ENCODE data around the gene ERAP2.

Gene ERAP2

DNA sequence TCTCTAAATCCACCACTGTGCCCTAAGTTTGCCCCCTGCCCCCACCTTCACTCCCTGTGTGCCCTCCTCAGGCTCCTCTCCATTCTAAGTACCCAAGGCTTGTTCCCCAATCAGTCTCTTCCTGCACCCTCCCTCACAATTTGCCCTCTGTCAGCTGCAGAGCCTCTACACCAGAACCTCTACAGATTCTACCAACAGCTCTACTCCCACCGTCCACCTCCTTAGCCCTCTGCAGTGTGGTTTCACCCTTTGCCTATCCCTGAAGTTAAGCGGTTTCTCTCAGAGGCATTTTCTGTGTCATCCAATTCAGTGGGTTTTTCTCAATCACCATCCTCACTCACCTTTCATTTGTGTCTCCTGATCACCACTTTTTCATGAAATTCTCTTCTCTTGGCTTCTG, 13.2 kb upstream of the ERAP2 start:
- in situ Hi-C loops (cut with MboI; ENCODE audit: low sequenced_read_pairs), result no loop called here

DNA sequence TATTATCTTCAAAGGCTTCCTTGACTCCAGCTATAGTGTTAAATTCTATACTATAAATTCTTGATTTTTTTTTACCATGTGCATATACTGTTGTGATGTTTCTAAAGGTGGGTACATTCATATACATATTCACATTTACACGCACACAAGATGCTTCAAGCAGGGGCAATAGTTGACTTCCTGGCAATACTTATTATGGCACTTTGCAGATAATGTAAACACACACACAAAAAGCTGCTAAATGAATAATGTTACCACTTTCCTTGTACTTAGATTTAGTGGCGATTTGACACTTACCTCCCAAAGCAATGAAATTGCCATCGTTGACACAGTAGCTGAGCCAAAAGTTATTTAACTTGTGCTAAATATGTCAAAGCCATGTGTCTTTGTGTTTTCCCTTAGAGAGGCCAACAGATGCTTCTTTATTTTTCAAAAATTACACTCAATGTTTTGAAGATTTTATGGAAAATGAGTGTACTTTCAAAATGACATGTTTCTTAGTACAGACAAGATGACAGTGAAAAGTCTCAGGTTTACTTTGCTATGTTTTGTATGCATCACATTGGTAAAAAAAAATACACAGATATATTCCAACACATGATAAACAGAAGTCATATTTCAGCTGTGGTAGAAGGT, 12.2 kb upstream of the ERAP2 start:
- in situ Hi-C loops (cut with MboI; ENCODE audit: low sequenced_read_pairs), result no loop called here

DNA sequence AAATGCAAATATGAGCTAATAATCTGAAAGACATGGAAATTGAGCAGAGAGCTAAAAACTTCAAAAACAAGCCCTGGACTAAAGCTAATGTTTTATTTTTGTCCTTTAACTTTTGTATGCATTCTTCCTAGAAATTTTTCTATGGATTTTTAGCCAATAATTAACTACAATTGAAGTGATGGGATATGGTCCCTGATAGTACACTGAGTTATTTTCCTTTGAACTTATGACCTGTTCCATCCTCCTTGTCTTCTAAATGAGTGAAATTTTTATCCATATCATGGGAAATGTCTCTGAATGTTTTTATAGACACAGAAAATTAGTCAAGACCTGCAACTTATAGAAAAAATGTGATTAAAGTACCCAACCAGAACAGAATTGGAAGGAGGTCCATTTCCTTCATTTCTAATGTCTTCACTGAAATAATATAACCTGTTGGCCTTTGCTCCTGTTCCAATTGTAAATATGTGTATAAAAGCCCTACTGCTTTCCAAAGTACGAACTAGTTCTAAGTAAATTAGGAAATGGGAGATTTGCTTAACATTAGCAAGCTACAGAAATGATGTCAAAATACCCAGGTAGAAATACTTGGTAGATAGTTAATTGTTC, 11.3 kb upstream of the ERAP2 start:
- in situ Hi-C loops (cut with MboI; ENCODE audit: low sequenced_read_pairs), result no loop called here

DNA sequence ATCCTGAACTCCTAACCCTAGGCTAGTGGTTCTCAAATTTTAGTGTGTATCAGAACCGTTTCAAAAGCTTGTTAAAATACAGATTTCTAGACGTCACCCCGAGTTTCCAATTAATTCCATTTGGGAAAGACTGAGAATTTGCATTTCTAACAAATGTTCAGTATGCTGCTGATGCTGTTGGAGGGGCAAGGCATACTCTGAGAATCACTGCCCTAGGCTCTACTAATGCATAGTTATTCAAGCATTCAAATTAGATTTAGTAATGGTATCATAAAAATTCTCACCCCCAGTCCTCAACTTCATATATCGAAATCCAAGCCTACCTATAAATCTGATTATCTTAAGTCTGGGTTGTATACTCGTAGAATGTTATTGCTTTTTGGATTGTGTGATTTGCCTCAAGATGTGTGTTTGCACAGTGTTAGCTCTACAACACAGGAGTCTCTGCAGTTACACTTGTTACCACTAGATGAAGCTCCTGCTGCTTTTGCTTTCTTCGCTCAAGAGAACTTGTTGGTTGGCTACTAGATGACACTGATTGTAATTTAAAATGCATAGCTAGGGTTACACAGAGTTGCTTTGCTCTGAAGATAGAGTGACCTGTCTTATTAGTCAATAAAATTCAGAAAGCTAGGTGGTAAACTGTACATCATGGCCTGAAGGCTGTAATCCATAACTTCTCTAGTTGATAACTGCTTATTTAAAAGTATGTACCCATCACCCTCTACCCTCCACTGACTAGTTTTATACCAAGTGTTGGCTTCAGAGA, 7.5 kb upstream of the ERAP2 start:
- in situ Hi-C loops (cut with MboI; ENCODE audit: low sequenced_read_pairs), result no loop called here

DNA sequence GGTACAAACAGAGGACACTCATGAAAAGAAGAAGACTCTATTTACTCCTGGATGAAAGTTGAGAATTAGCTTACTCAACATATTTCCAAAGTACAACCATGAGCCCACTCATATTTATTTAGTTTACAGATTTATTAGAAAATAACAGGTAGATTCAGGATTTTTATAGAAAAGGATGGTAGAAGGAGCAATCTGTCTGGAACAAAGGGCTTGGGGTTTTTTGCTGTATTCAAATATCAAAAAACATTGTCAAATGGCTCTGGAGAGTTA, 7.0 kb upstream of the ERAP2 start:
- in situ Hi-C loops (cut with MboI; ENCODE audit: low sequenced_read_pairs), result no loop called here

DNA sequence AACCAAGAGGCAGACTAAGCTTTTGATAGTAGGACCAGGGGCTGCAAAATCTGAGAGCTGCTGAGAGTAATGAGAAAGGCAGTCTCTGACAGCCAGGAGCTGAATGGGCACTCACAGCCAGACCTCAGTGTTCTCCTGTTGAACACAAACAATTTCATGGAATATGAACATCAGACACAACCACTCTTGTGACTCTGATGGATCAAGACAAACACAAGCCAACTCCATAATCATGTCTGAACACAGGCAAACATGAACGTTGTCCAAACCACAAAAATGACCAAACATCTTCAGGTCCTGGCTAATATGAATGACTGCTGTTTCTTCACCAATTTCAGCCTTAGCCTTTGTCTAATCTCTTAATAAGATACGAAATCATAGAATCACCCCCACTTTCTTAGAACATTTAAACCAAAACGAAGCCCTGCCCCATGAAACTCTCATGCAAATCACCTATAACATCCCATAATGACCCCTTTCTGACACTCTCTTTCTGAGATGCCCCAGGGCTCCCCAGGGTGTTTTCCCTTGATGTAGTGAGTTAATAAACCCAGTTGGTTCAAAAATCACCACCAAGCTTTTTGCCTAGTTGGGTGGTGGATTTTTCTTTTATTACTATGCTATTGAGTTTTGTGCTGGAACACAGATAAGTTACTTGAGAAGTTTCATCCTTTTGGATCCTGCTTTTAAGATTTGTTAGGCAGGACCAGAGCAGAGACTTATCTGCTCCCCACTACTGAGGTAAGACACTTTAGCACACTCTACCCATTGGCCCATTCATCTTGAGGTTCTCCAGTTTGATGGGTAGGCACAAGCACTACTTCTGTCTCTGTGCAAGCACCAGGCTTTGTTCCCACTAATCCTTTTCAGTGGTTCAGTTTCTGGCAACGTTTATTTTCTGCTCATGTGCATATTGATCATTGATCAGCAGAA, 5.9 kb upstream of the ERAP2 start:
- in situ Hi-C loops (cut with MboI; ENCODE audit: low sequenced_read_pairs), result no loop called here

DNA sequence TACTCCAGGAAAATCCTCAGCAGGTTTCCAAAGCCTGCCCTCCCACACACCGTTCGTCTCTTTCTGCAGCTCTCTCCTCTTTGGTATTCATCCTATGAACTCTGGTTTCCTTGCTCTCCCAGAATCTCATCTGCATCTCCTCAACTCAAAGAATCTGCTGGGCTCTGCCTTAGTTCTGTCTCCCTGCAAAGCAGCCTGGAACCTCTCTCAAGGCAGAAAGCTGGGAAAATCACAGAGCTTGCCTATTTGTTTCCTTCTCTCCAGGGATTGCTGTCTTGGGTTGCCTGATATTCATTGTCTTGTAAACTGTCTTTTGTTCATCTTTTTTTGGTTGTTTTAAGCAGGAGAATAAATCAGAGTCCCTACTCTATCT, 5.3 kb upstream of the ERAP2 start:
- in situ Hi-C loops (cut with MboI; ENCODE audit: low sequenced_read_pairs), result no loop called here

DNA sequence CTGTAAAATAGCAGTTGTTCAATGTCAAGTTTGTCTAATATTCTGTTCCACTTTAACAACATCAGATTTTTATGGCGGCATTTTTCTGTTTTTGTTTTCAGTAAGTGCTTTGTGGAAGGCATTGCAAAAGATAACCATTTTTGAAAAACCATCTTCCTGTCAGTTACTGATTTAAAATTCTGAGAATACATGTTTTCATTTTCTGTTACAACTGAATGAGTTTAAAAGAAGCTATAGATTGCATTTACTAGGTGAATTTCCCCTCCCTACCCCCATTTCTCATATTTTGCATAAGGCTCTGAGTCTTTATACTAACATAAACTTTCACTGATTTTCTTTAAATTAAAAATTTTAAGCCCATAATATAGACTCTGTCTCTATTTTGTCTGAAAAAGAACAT, 4.6 kb upstream of the ERAP2 start:
- in situ Hi-C loops (cut with MboI; ENCODE audit: low sequenced_read_pairs), result no loop called here

DNA sequence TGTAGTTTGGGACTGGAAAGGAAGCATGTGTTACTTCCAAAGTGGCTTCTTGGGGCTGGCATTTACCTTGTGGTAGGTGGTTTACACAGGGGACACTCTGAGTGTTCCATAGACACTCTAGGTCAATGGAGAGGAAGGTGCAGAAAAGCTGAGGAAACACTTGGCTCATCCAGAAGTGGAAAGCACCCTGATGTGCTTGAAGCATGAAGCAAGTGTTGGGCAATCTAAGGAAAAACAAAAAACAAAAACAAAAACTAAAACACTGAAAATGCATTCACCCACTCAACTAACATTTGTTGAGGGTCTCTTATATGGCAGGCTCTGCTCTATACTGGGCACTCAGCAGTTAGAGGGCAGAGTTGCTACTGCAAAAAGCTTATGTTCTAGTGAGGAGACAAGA, 2.9 kb upstream of the ERAP2 start:
- in situ Hi-C loops (cut with MboI; ENCODE audit: low sequenced_read_pairs), result no loop called here

DNA sequence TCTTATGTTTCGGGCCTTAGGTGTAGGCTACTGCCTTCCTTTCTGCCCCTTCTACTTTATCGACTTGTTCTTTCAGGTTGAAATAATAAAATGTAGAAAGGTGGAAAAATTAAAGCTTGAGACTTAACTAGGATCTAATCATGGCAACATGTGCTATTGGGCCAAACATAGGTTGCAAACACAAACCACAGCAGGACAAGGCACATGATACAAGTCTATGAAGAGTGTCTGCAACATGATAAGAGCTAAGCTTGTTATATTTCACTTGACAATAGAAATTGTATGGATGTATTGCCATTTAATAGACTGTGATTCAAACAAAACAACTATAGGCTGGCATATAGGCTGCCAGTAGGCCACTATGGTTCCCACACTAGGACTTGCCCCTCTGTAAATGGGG, 1.7 kb upstream of the ERAP2 start:
- in situ Hi-C loops (cut with MboI; ENCODE audit: low sequenced_read_pairs), result loop anchor here (25.0 kb wide), 1 partner anchor 288 kb away; no protein-coding TSS in a partner anchor

DNA sequence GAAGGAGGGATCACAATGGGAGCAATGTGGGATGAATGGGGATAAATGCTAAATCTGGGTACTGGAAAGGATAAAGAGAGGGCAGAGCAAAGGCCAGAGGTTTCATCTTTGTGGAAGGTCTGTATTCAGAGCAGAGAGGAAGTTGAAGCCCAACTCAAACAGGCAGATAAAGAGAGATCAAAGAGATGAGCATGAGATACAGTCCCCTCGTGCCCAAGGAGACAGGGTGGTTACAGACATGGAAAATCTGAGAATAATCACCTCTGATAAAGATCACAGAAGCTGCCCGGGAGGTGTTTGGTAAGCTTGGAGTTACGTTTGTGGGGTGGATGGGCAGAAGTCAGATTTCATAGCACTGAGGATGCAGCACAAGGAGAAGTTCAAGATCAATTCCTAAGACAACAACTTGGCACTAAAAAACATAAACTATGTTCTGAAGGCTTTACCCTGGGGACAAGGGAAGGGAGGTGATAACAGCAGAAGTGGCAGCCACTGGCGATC, 459 bp upstream of the ERAP2 start:
- in situ Hi-C loops (cut with MboI; ENCODE audit: low sequenced_read_pairs), result loop anchor here (25.0 kb wide), 1 partner anchor 286 kb away; no protein-coding TSS in a partner anchor

DNA sequence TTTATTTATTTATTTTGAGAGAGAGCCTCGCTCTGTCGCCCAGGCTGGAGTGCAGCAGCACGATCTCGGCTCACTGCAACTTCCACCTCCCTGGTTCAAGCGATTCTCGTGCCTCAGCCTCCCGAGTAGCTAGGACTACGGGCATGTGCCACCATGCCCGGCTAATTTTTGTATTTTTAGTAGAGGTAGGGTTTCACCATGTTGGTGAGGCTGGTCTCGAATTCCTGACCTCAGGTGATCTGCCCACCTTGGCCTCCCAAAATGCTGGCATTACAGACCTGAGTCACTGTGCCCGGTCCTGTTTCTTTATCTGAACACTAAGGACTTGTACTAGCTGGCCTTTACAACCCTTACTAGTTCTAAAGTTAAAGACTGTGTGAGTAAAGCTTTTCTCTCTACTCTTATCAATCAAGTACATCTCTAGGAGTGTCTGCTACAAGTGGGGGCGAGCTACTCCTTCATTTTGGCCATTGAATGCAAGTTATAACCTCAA, 723 bp downstream of the ERAP2 start:
- in situ Hi-C loops (cut with MboI; ENCODE audit: low sequenced_read_pairs), result loop anchor here (25.0 kb wide), 1 partner anchor 285 kb away; no protein-coding TSS in a partner anchor

DNA sequence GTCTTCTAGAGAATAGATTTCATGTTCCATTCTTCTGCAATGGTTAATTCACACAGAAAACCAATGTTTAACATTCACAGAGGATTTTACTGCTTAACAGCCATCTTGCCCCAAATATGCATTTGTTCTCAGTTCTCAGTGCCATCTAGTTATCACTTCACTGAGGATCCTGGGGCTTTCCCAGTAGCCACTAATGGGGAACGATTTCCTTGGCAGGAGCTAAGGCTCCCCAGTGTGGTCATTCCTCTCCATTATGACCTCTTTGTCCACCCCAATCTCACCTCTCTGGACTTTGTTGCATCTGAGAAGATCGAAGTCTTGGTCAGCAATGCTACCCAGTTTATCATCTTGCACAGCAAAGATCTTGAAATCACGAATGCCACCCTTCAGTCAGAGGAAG, 3.4 kb downstream of the ERAP2 start:
- in situ Hi-C loops (cut with MboI; ENCODE audit: low sequenced_read_pairs), result loop anchor here (25.0 kb wide), 1 partner anchor 283 kb away; no protein-coding TSS in a partner anchor

DNA sequence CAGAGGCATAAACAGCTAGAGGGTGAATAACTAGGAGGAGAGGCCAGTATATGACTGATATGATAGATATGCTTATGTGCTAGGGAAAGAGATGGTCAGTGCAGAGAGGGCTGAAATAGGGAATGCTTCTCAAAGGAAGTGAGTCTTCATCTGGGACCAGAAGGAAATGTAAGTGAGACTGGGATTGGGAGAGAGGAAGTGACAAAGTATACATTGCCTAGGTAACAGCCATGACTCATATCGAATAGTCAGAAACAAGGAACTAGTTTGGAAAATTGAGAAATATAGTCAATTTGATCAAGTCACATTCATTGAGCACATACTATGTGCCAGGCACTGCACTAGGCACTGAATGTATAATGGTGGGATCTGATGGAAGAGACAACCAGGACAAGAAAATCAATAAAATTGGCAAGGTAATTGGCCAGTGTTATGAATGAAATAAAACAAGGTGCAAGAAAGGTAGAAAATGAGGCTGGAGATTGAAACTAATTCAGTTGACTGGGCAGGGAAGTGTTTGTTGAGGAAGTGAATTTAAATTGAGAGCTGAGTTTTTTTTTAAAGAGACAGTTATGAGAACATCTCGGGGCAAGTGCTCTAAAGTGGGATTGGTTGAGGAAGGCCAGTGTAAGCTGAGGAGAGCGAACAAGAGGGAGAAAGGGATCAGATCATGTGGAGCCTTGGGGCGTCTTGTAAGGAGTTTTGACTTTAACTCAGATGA, 4.3 kb downstream of the ERAP2 start:
- in situ Hi-C loops (cut with MboI; ENCODE audit: low sequenced_read_pairs), result loop anchor here (25.0 kb wide), 1 partner anchor 282 kb away; no protein-coding TSS in a partner anchor

DNA sequence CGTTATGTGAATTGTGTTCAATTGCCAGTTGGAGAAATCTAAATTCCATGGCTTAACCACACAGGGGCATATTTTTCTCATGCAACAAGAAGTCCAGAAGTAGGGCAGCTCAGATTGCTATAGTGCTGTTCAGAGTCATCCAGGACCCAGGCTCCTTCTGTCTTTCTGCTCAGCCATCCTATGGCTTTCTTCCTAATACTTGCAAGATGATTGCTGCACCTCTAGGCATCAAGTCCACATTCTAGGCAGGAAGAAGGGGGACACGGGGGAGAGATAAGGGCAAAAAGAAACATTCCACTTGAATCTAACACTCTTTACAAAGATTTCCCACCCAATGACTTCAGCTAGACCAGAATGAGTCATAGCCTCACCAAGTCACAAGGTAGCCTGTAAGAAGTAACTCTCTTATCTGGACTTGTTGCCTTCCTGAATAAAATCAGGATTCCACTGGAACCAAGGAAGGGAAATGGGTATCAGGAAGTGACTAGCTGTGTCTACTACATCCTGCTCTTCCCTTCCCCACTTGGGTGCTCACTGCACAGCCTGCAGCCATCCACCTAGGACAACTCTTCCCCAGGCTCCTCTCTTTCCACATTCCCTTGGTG, 5.3 kb downstream of the ERAP2 start:
- in situ Hi-C loops (cut with MboI; ENCODE audit: low sequenced_read_pairs), result loop anchor here (25.0 kb wide), 1 partner anchor 281 kb away; no protein-coding TSS in a partner anchor

DNA sequence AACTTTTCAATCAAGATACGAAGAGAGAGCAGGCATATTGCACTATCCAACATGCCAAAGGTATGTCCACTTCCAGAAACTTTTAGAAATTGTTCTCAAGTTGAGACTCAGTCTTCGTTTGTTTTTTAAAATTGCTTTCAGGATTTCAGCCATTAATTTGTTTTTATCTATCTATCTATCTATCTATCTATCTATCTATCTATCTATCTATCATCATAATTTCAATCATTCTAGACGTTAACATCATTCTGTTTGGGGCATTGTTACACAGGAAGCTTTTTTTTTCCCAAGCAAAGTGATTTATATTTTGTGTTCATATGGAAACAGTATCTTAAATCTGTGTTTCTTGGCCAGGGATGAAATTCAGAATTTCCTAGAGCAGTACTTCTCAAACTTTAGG, 7.6 kb downstream of the ERAP2 start:
- in situ Hi-C loops (cut with MboI; ENCODE audit: low sequenced_read_pairs), result loop anchor here (25.0 kb wide), 1 partner anchor 278 kb away; no protein-coding TSS in a partner anchor

DNA sequence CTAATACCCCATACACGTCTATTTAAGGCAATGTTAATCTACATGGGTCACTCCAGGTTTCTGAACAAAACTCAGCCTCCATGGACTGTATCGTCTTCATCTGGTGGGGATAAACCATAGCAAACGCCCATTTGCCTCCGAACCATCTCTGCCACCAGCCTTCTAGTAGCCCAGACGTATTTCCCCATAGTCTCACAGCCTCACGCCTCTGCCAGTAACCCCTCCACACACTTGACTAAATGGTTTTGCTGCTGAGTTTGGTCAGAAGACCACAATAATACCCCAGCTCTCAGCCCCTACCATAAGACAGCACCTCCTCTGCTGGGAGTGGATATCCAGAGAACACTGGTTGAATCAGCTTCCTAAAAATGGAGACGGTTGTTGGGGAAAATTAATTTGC, 8.7 kb downstream of the ERAP2 start:
- in situ Hi-C loops (cut with MboI; ENCODE audit: low sequenced_read_pairs), result loop anchor here (25.0 kb wide), 1 partner anchor 277 kb away; no protein-coding TSS in a partner anchor

DNA sequence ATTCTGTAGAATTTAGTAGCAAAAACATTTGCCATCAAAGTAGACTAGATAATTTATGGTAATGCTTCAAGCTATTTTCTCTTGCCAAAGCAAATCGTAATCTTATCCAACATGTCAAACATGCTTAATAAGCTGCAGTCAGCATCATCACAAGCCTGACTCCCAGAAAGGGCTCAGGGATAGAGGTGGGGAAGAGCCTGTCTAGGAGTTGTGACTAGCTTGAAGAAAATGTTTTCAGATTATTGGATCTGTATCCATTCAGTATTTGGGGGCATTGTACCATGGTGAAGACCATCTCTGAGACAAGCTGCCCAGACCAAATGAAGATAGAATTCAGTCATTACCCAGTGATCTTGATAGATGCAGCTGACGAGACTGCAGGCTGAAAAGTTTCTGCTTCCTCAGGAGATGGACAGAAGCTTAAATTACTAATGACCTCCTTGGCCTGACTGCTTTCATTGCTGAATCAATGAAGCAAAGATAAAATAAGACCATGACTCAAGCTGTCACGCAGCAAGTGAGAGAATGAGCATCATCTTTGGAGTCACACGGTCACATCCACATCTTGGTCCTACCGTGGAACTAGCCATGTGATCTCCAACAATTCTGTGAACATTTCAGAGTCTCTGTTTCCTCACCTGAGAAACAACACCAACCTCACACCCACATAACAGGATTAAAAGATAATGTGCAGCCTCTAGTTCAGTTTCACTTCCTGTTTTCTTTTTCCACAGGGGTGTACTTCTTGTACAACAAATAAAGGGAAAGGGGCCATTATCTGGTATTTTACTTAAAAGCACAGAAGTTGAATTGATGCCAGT, 9.4 kb downstream of the ERAP2 start:
- in situ Hi-C loops (cut with MboI; ENCODE audit: low sequenced_read_pairs), result loop anchor here (25.0 kb wide), 1 partner anchor 277 kb away; no protein-coding TSS in a partner anchor
